GM21723 (cell line): ENCODE measurements around the gene SURF2.
"Not testable (repeated sequence)": the region's sequence is repeated elsewhere in the genome, so short reads cannot be mapped to it uniquely, and the experiment has no call there.

ENCODE experiments used
- ATAC-seq: cut with Tn5 transposase; IDR thresholded peaks from one replicate; pipeline ENCODE4 v1.9.1; 2021; ENCODE audit warnings: mild to moderate bottlenecking, moderate library complexity; ENCODE audit not compliant: unreplicated experiment

Gene SURF2

DNA sequence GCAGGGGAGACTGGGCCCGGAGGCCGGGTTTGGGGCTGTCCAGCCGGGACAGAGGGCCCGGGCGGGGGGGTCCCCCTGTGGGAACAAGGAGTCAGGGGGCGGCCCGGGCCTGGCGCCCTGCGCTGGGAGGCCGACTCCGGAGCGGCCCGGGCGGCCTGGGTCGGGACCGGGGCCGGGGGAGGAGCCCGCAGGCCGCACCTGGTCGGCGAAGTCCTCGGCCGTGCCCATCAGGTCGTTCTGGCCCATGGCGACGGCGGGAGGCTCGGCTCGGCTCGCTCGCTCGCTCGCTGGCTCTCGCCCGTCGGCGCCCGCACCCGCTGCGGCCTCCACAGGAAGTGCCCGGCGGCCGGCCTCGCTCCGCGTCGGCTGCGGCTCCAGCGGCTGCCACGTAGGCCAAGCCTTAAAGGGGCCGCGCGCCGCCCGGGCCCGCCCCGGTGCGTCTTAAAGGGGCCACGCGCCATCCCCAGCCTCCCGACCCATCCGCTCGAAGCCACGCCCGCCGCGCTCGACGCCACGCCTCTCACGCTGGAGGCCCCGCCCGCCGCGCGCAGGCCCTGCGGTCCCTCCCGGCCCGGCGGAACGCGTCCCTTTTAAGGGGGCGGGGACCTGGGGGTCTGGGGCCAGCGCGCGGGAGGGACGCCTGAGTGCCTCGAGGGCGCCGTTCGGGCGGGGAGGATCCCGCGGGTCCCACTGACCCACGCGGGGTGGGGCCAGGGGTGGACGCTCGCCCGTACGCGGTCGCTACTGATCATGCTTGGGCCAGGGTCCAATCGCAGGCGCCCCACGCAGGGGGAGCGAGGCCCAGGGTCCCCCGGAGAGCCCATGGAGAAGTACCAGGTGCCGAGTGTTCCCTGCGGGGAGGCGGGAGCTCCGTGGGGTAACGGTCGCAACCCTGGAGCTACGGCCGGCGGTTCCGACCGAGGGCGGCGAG, 19.6 kb downstream of the SURF2 start, which contains the start of the genes STKLD1 and SURF4:
Gene STKLD1 (plus strand): TSS at position 643 of the 931 bp plus-strand sequence. CDS start 108 bp downstream, at position 751.
Gene SURF4 (minus strand): TSS at position 337 of the 931 bp plus-strand sequence. CDS start 91 bp downstream, at position 246.
- peak; percentile 85 for ATAC-seq

DNA sequence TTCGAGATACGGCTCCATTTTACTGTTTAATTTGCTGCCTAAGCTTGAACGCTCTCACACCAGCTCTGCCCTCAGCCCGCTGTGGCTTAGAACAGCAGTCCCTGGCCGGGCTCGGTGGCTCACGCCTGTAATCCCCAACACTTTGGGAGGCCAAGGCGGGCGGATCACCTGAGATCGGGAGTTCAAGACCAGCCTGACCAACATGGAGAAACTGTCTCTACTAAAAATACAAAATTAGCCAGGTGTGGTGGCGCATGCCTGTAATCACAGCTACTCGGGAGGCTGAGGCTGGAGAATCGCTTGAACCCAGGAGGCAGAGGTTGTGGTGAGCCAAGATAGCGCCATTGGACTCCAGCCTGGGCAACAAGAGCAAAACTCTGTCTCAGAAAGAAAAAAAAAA, 20.9 kb downstream of the SURF2 start:
- ATAC-seq, result not testable (repeated sequence)

DNA sequence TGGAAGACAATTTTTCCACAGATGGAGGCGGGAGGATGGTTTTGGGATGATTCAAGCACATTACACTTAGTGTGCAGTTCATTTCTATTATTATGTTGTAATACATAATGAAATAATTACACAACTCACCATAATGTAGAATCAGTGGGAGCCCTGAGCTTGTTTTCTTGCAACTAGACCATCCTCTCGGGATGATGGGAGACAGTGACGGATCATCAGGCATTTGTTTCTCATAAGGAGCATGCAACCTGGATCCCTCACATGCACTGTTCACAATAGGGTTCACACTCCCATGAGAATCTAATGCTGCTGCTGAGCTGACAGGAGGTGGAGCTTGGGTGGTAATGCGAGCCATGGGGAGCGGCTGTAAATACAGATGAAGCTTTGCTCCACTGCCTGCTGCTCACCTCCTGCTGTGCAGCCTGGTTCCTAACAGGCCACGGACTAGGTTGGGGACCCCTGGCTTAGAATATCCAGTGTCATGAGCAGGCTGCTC, 21.4 kb downstream of the SURF2 start:
- no peak for ATAC-seq

DNA sequence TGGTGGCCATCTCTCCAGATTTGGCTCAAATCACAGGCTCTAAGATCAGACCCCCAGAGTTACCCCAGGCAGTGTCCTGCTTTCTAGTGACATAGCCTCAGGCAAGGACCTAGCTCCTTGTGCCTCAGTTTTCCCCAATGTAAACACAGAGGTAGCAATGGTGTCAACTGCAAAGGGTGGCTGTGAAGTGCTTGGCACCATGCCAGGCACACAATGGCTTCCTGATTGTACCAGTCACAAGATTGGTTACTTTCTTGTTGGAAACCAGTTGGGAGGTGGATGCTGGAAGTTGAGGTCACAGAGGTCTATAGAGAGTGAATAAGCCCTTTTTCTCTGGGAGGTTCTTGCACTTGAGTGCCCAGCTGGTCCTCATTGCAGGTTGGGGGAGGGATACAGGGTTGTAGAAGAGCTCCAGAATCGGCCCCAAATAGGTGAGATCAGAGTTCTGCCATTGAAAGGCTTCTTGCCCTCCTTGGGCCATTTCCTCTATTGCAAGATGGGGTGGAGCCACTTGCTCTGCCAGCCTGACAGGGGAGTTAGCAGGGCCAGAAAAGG, 22.1 kb downstream of the SURF2 start:
- ATAC-seq, result no peak

DNA sequence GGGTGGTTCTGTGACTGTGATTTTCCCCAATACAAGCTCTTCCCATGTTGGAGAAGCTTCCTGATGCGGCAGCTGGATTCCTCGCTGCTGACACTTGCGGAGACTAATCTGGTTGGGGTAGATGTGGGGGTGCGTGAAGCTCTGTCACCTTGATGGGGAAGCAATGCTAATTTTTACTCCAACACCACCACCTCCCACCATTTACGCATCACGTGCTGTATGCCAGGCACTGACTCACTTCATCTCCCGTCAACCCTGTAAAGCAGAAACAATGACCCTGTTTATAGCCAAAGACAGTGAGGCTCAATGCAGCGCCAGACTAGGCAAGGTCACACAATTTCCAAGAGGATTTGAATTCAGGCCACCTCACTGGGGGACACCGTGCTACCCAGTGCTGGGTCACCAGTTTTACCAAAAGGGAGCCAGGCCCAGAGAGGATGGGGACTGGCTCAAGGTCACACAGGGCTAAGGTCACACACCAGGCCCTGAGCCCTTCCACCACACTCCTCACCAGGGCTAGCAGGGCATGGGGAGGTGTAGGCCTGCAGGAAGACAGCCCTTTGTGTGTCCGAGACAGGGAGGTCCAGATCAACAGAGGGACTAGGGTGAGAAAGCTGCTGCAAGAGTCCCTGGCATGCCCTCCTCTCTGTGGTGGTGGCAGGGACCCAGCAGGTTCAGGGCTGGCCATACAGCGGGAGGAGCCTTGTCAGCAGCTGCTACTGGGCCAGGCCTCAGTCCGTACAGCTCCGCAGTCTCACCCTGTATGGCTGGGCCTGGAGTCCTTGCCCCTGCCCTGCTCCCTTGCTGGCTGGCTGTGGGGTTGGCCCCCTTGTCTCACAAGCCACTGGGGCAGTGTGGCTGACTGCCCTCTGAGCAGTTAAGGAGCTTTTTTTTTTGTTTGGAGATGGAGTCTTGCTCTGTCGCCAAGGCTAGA, 23.1 kb downstream of the SURF2 start:
- ATAC-seq, result no peak

DNA sequence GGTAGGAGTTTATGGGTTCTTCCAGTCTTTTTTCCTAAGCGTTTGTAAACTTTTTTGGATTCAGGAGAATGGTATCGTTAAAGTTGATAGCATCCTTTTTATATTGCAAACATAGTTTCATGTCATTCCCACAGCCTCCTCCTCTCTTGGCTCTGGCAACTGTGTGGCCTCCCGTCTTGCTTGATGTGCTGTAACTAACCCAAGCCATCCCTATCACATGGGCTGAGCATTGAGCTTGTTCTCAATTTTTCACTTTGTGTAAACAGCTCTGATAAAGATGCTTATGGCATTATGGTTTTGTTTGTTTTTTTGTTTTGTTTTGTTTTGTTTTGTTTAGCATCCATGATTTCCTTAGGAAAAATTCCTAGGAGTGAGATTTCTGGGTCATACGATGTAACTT, 24.4 kb downstream of the SURF2 start:
- no peak for ATAC-seq

DNA sequence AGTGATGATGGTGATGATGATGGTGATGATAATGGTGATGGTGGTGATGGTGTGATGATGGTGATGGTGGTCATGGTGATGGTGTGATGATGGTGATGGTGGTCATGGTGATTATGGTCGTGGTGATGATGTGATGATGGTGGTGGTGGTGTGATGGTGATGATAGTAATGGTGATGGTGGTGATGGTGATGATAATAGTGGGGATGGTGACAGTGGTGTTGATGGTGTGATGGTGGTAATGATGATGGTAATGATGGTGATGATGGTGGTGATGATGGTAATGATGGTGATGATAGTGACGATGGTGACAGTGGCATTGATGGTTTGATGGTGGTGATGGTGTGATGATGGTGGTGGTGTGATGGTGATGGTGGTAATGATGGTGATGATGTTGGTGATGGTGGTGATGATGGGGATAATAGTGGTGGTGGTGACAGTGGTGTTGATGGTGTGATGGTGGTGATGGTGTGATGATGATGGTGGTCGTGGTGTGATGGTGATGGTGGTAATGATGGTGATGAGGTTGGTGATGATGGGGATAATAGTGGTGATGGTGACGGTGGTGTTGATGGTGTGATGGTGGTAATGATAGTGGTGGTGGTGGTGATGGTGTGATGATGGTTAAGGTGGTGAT, 26.3 kb downstream of the SURF2 start:
- no peak for ATAC-seq

DNA sequence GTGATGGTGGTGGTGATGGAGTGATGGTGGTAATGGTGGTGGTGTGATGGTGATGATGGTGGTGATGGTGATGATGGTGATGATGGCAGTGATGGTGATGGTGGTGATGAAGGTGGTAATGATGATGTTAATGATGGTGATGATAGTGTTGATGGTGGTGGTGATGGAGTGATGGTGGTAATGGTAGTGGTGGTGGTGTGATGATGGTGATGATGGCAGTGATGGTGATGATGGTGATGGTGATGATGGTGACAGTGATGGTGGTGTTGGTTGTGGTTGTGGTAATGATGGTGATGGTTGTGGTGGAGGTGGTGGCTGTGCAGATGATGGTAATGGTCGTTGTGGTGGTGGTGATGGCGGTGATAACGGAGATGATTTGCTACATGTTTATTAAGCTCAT, 27.1 kb downstream of the SURF2 start:
- no peak for ATAC-seq

DNA sequence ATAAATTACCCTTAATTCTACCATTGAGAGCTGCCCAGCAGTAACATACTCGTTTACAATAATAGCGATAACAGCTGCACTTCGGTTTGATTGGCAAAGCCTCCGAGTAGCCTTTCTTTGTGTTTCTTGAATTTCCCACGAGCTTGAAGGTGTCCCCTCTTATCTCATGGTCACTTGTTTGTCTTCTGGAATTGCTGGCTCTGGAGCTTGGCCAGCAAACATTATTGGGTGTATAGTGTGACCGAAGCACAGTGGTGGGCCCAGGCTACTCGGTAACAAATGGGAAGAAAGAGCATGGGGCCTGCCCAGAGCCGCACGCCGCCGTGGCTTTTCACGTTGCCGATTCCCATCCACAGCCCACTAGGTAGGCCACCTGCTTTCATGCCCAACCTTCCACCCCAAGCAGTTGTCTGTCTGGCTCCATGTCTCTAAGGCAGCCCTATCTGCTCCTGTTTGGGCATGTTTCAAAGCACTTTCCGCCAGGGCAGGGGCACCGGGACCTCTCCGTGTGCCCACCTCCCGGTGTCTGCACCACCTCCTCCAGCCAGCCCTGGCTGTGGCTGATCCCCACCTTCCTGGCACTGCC, 28.5 kb downstream of the SURF2 start:
- no peak for ATAC-seq

DNA sequence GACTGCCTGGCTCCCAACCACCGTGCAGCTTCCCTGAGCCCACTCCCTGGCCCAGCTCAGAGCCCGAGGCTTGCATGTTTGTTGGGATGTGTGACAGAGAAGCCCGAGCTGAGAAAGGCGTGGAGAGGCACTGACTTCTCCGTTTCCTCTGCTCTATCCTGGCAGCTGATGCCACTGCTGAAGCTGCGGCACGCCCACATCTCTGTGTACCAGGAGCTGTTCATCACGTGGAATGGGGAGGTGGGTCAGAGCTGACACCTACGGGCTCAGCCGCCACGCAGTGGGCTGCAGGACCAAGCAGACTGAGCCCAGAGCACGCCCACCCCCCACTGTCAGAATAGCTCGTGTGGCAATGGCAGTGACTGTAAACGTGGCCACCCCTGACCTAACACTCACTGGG, 29.1 kb downstream of the SURF2 start:
- ATAC-seq, result no peak

DNA sequence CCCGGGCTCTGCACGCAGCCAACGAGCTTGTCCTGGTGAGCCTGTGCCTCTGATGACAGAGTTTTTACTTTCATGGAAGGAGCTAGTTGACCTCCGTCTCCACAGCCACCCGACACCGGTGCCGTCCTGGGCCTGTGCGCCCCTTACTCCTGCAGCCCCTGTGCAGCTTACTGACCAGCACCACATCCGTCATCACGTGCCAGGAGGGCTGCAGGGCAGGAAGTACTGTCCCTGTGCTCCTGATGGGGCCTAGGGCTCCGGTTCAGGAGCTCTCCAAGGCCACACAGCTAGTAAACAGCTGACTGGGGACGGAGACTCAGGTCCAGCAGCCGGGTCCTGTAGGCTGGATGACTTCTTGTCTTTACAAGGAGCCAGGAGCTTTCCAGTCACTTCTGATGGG, 30.0 kb downstream of the SURF2 start:
- ATAC-seq, result no peak

DNA sequence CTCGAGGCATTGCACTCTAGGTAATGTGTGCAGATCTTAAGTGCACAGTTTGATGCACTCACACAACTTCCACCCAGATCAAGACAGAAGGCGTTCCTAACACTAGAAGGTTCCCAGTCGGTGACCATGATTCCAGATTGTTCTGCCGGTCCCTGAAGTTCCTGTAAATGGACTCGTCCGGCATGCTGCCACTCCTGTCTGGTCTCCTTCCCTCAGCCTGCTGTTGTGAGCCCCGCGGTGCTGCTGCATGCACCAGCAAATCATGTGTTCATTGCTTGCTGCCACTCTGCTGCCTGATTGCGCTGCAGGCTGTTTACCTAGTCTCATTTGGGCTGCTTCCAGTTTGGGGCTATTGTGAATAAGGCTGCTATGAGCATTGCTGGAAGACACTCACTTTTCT, 31.3 kb downstream of the SURF2 start:
- no peak for ATAC-seq

DNA sequence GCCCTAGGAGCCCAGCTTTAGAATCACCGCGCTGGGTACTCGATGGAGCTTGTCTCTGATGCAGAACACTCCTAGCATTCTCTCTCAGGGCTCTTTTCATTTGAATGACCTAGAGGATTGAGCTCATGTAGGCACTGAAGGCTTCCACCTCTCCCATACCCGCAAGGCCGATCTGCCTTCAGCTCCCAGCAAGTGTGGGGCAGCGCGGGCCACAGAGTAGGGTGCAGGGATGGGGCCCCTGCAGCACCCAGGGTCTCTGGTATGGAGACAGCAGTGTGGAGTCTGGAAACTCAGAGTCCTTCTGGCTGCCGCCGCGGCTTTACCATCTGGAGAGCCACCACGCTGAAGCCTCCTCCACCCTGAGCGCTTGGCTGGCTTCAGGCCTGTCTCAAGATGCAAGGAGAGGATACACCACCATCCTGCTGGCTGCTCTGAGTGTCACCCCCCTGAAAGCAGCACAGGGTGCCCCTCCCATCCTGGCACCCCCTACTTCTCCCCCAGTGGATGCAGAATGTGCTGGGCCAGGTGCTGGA, 32.7 kb downstream of the SURF2 start:
- ATAC-seq, result no peak

DNA sequence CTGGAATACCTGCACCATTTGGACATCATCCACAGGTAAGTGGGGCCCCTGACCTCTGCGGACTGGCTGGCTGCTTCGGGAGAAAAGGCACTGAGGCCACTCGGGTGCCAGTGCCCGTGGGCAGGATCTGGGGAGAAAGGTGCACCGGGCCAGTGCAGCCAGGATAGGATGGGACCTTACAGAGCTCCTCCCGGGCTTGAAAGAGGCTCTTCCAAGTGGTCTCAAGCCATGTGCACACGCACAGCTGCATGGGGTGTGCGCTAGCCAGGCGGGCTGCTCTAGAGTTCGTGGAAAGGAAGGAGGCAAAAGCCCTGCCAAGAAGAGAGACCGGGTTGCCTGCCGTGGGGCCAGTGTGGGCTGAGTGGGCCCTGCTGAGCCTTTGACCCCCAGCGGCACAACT, 33.2 kb downstream of the SURF2 start:
- no peak for ATAC-seq

DNA sequence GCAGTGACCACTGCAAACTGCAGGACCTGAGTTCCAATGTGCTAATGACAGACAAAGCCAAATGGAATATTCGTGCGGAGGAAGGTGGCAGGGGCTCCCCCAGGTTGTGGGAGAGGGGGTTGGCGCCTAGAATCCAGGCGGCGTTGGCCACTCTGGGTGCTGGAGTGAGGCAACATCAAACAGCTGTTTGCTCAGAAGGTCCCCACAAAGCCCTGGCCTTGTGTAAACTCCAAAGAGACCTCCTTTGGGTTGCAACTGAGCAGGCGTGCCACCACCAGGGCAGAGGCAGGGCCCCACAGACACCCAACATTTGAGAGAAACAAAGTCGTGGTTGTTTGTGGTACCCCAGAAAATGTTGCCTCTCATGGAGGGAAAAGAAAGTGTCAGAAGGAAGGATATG, 34.4 kb downstream of the SURF2 start:
- ATAC-seq, result no peak

DNA sequence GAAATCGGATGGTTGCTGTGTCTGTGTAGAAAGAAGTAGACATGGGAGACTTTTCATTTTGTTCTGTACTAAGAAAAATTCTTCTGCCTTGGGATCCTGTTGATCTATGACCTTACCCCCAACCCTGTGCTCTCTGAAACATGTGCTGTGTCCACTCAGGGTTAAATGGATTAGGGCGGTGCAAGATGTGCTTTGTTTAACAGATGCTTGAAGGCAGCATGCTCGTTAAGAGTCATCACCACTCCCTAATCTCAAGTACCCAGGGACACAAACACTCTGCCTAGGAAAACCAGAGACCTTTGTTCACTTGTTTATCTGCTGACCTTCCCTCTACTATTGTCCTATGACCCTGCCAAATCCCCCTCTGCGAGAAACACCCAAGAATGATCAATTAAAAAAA, 35.1 kb downstream of the SURF2 start:
- not testable (repeated sequence) for ATAC-seq

DNA sequence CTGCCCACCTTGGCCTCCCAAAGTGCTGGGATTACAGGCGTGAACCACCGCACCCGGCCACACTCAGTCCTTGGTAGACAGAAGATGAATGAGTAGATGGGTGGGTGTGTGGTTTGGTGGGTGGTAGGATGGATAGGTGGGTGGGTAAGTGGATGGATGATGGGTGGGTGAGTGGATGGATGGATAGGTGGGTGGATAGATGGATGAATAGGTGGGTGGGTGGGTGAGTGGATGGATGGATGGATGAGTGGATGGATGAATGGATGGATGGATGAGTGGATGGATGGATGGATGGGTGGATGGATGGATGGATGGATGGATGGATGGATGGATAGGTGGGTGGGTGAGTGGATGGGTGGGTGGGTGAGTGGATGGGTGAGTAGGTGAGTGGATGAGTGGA, 36.0 kb downstream of the SURF2 start:
- ATAC-seq, result not testable (repeated sequence)

DNA sequence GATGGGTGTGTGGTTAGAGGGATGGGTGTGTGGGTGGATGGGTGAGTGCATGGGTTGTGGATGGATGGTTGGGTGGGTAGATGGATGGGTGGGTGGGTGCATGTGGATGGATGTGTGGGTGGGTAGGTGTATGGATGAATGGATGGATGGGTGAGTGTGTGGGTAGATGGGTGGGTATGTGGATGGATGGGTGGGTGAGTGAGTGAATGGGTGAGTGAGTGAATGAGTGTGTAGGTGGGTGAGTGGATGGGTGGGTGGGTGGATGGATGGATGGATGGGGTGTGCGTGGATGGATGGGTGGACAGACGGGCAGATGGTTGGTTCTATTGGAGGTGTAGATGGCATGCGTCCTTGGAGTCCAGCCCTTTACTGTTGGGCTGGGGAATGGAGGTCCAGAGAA, 37.0 kb downstream of the SURF2 start:
- ATAC-seq, result no peak

DNA sequence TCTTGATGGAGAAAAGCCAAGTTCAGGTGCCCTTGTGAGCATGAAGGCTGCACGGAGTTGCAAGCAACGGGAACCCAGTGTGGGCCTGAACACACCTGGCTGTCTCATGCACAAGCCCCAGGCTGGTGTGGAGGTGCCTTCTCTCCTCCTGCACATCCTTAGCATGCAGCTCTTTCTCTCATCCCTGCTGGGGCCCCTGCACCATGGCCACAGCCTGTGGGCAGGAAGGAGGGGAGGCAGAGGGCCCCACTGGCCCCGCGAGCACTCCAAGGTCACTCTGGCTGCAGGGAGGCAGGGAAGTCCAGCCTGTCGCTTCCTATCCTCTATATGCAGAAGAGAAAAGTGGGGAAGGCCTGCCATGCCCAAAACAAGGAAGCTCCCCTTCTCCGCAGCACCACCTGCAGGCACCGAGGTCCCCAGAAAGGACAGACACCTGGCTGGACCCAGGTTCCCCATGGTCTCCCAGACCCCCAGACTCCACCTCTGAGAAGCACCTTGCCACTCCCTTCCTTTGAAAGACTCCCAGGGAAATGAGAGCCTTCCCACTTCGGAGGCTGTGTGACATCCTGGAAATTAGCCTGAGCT, 38.4 kb downstream of the SURF2 start:
- no peak for ATAC-seq

DNA sequence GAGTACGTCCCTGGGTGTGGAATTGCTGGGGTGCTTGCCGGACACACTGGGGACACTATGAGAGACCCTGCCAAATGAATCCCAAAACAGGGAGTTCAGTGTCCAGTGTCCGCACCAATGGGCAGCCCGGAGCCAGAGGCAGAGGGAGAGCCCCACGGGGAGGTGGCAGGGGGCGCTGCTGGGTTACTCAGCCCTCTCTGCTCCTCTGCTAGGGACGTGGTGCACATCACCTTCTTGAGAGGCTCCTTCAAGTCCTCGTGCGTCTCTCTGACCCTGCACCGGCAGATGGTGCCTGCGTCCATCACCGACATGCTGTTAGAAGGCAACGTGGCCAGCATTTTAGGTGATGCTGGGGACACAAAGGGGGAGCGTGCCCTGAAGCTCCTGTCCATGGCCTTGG, 40.6 kb downstream of the SURF2 start:
- ATAC-seq, result no peak
